ENCODE results near the gene ITIH5.

DNA sequence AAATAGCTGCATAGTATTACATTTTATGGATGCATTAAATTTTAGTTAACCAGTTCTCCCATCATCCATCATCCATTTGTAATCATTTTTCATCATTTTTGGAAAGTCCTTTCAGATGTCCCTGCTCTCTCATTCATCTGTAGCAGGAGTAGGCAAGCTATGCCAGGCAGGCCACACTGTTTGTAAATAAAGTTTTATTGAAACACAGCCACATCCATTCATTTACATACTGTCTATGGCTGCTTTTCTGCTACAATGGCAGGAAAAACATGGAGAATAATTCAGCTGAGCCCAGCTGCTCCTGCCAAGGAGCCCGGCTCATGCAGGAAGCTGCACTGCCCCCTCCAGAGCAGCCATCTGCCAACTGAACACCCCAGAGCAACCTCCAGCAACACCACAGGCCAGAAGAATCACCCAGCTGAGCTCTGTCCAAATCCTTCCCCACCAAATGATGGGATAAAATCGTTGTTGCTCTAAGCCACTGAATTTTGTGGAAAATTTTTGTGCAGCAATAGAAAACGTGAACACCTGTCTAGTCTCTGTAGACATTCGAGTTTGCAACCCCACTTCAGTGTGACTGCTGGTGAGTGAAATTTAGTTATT is 19.6 kb downstream of the ITIH5 start:
- no peak for TF ChIP-seq POLR2AphosphoS5 (IDR thresholded peaks at IDR 0.05; ENCODE audit: low read depth, low read length)
- TF ChIP-seq, protein P1, sequence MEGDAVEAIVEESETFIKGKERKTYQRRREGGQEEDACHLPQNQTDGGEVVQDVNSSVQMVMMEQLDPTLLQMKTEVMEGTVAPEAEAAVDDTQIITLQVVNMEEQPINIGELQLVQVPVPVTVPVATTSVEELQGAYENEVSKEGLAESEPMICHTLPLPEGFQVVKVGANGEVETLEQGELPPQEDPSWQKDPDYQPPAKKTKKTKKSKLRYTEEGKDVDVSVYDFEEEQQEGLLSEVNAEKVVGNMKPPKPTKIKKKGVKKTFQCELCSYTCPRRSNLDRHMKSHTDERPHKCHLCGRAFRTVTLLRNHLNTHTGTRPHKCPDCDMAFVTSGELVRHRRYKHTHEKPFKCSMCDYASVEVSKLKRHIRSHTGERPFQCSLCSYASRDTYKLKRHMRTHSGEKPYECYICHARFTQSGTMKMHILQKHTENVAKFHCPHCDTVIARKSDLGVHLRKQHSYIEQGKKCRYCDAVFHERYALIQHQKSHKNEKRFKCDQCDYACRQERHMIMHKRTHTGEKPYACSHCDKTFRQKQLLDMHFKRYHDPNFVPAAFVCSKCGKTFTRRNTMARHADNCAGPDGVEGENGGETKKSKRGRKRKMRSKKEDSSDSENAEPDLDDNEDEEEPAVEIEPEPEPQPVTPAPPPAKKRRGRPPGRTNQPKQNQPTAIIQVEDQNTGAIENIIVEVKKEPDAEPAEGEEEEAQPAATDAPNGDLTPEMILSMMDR (IDR thresholded peaks at IDR 0.05; ENCODE audit: control extremely low read depth in 1 of 3, insufficient read depth in 1 of 3, low read depth in 1 of 3, low read length in 3 of 3): no peak
- TF ChIP-seq POLR2A (IDR thresholded peaks at IDR 0.05; ENCODE audit: control extremely low read depth in 1 of 2, low read depth in 2 of 2, low read length in 2 of 2): no peak
- TF ChIP-seq CBX8 (IDR thresholded peaks at IDR 0.05; ENCODE audit: borderline replicate concordance, low read depth, low read length): no peak
- TF ChIP-seq ASH2L (IDR thresholded peaks at IDR 0.05; ENCODE audit: low read length): no peak
- no peak for TF ChIP-seq MAFK (IDR thresholded peaks at IDR 0.05; ENCODE audit: low read depth, low read length)
- TF ChIP-seq EP300 (IDR thresholded peaks at IDR 0.05; ENCODE audit: borderline replicate concordance in 1 of 2, low read depth in 2 of 2, low read length in 2 of 2): no peak
- TF ChIP-seq JUN (IDR thresholded peaks at IDR 0.05; ENCODE audit: low read depth, low read length): no peak
- no peak for TF ChIP-seq YY1 (IDR thresholded peaks at IDR 0.05; ENCODE audit: low read depth, low read length)
- no peak for TF ChIP-seq GABPA (IDR thresholded peaks at IDR 0.05; ENCODE audit: borderline replicate concordance, insufficient read depth, low read length)
- no peak for TF ChIP-seq SP1 (IDR thresholded peaks at IDR 0.05; ENCODE audit: low read depth, low read length)
- no peak for TF ChIP-seq PHF8 (conservative IDR thresholded peaks at IDR 0.05; ENCODE audit: low read depth, low read length)
- TF ChIP-seq ZNF274 (IDR thresholded peaks at IDR 0.05; ENCODE audit: borderline replicate concordance, extremely low read depth, low read length): no peak
- no peak for TF ChIP-seq BRCA1 (IDR thresholded peaks at IDR 0.05; ENCODE audit: low read depth, low read length)

Measured in H1 (cell line).